Liver (tissue), 9 donors: ENCODE data around the gene PDIA3. TPM values are rescaled to one million over a fixed set of nuclear protein-coding genes. Genes with fewer than 3 reads are reported as not detected.

Source experiments
- DNase-seq: peaks from one replicate; pipeline ENCODE4 v3.0.0-alpha.2; 2017; ENCODE audit warnings: low spot score
- H3K27ac ChIP-seq, 2 donors: one replicate each; pipeline ENCODE4 v1.7.0; 2013; ENCODE audit warnings: inconsistent platforms in 2 of 2, low read length in 2 of 2, control low read depth in 1 of 2, low read depth in 1 of 2, mild to moderate bottlenecking in 1 of 2
- H3K27me3 ChIP-seq, 4 donors: one replicate each; pipeline versions ENCODE4 v1.6.1 to v1.7.0; 2013; ENCODE audit warnings: low read length in 3 of 4, inconsistent platforms in 1 of 4, mild to moderate bottlenecking in 1 of 4, moderate library complexity in 1 of 4; ENCODE audit not compliant: control insufficient read depth in 4 of 4, insufficient read depth in 4 of 4
- H3K36me3 ChIP-seq, 4 donors: one replicate each; pipeline versions ENCODE4 v1.6.1 to v1.7.0; 2013; ENCODE audit warnings: low read length in 3 of 4, mild to moderate bottlenecking in 3 of 4, low read depth in 1 of 4, moderate library complexity in 1 of 4; ENCODE audit not compliant: control insufficient read depth in 4 of 4, insufficient read depth in 3 of 4
- H3K4me1 ChIP-seq, 4 donors: one replicate each; pipeline versions ENCODE4 v1.6.1 to v1.7.0; 2013; ENCODE audit warnings: low read length in 3 of 4, mild to moderate bottlenecking in 3 of 4, moderate library complexity in 1 of 4; ENCODE audit not compliant: control insufficient read depth in 4 of 4, insufficient read depth in 4 of 4
- H3K4me3 ChIP-seq, 3 donors: one replicate each; pipeline versions ENCODE4 v1.6.1 to v1.7.0; 2013; ENCODE audit warnings: low read length in 3 of 3, control low read depth in 1 of 3, low read depth in 1 of 3, mild to moderate bottlenecking in 1 of 3
- H3K9ac ChIP-seq, 2 donors: one replicate each; pipeline ENCODE4 v1.7.0; 2013; ENCODE audit warnings: low read length in 2 of 2, mild to moderate bottlenecking in 2 of 2, moderate library complexity in 2 of 2, control low read depth in 1 of 2, low read depth in 1 of 2
- H3K9me3 ChIP-seq, 4 donors: one replicate each; pipeline versions ENCODE4 v1.6.1 to v1.7.0; 2013; ENCODE audit warnings: low read length in 3 of 4; ENCODE audit not compliant: control insufficient read depth in 4 of 4
- ATF3 ChIP-seq: IDR thresholded peaks from 2 replicates; pipeline ENCODE4 v1.6.1; 2016; ENCODE audit warnings: antibody characterized with exemption
- CTCF ChIP-seq: fragments of 150-350 bp; IDR thresholded peaks from 2 replicates; pipeline ENCODE4 v1.5.1; 2017; ENCODE audit warnings: improper control_type of control experiment, low read depth, low read length; ENCODE audit not compliant: missing input control
- EGR1 ChIP-seq, 2 donors: IDR thresholded peaks; 2 replicates each; pipeline ENCODE4 v1.6.1; 2016 to 2018; ENCODE audit warnings: antibody characterized with exemption in 2 of 2, low read depth in 2 of 2
- FOXA1 ChIP-seq: IDR thresholded peaks from 2 replicates; pipeline ENCODE4 v1.6.1; 2016; ENCODE audit warnings: antibody characterized with exemption
- FOXA2 ChIP-seq: IDR thresholded peaks from 2 replicates; pipeline ENCODE4 v1.6.1; 2016; ENCODE audit warnings: antibody characterized with exemption
- GABPA ChIP-seq, 2 donors: IDR thresholded peaks in 1 of 2; conservative IDR thresholded peaks in 1 of 2; 2 replicates each; pipeline ENCODE4 v1.6.1; 2016; ENCODE audit warnings: antibody characterized with exemption in 2 of 2, mild to moderate bottlenecking in 1 of 2, moderate library complexity in 1 of 2
- HNF4A ChIP-seq, 2 donors: conservative IDR thresholded peaks; 2 replicates each; pipeline ENCODE4 v1.6.1; 2016; ENCODE audit warnings: antibody characterized with exemption in 2 of 2, mild to moderate bottlenecking in 2 of 2
- HNF4G ChIP-seq: IDR thresholded peaks from 2 replicates; pipeline ENCODE4 v1.6.1; 2016; ENCODE audit warnings: antibody characterized with exemption
- JUND ChIP-seq, 2 donors: IDR thresholded peaks; 2 replicates each; pipeline ENCODE4 v1.6.1; 2016; ENCODE audit warnings: antibody characterized with exemption in 2 of 2
- MAX ChIP-seq: IDR thresholded peaks from 2 replicates; pipeline ENCODE4 v1.6.1; 2016; ENCODE audit warnings: antibody characterized with exemption
- NR2F2 ChIP-seq: IDR thresholded peaks from 2 replicates; pipeline ENCODE4 v1.6.1; 2016; ENCODE audit warnings: antibody characterized with exemption
- RAD21 ChIP-seq, 2 donors: IDR thresholded peaks; 2 replicates each; pipeline ENCODE4 v1.6.1; 2016; ENCODE audit warnings: antibody characterized with exemption in 2 of 2, mild to moderate bottlenecking in 2 of 2
- REST ChIP-seq: IDR thresholded peaks from 2 replicates; pipeline ENCODE4 v1.6.1; 2016; ENCODE audit warnings: antibody characterized with exemption, mild to moderate bottlenecking
- RXRA ChIP-seq, 2 donors: IDR thresholded peaks; 2 replicates each; pipeline ENCODE4 v1.6.1; 2017 to 2018; ENCODE audit warnings: antibody characterized with exemption in 2 of 2, mild to moderate bottlenecking in 1 of 2
- SP1 ChIP-seq: IDR thresholded peaks from 2 replicates; pipeline ENCODE4 v1.6.1; 2018; ENCODE audit warnings: antibody characterized with exemption, mild to moderate bottlenecking
- TAF1 ChIP-seq: conservative IDR thresholded peaks from 2 replicates; pipeline ENCODE4 v1.6.1; 2016; ENCODE audit warnings: antibody characterized with exemption, mild to moderate bottlenecking
- YY1 ChIP-seq: IDR thresholded peaks from 2 replicates; pipeline ENCODE4 v1.6.1; 2016; ENCODE audit warnings: antibody characterized with exemption, mild to moderate bottlenecking
- ZBTB33 ChIP-seq: IDR thresholded peaks from 2 replicates; pipeline ENCODE4 v1.6.1; 2016; ENCODE audit warnings: antibody characterized with exemption
- WGBS: extraction: QIAGEN DNeasy Blood & Tissue Kit; methylation state at CpG from one replicate; pipeline ENCODE4 v1.1.7; 2013; 5-methylcytosine and 5-hydroxymethylcytosine counted together
- polyA plus RNA-seq, 2 donors: library from polyadenylated mRNA; stranded (reverse) in 1 of 2; unstranded in 1 of 2; fragments of 200-250 nt in 1 of 2; fragments of >200 nt in 1 of 2; fragmentation: Nextera tagmentation in 1 of 2; extraction: Ambion mirVana in 1 of 2; gene quantifications; one replicate each; pipeline versions ENCODE4 v1.2.1 to v1.2.3, GENCODE V29; 2013 to 2015
- total RNA-seq, 2 donors: library from RNA; depleted of rRNA; stranded (reverse); fragments of >200 nt; gene quantifications; one replicate each; pipeline ENCODE4 v1.2.3, GENCODE V29; 2014
- donor health status: healthy.
- donor health status: healthy.
- donor health status: healthy.
- donor health status: healthy.
- donor health status: healthy.

The PDIA3 gene
- total and polyA plus RNA-seq, 4 donors: 109 to 328 (median 215) TPM

- 89% methylated on average over 1 of the region's 1 CpG for WGBS
- Histone ChIP-seq H3K27me3 (no peaks in the 10 kb centered on the region), H3K36me3 (peaks cover 0 to 3% (median 2%) of the 10 kb centered on the region in 4 donors), H3K9me3 (no peaks in the 10 kb centered on the region), H3K4me3 (no peak overlapping the region), H3K27ac (no peak overlapping the region), H3K9ac (no peak overlapping the region), H3K4me1 (peaks cover 0 to 19% (median 11%) of the 10 kb centered on the region in 4 donors)
- TF ChIP-seq JUND (IDR thresholded peaks at IDR 0.05) (no peak), ATF3 (no peak), GABPA (IDR thresholded peaks at IDR 0.05 in 1 of 2, conservative IDR thresholded peaks at IDR 0.05 in 1 of 2) (no peak), HNF4A (conservative IDR thresholded peaks at IDR 0.05) (no peak), ZBTB33 (no peak), REST (no peak), HNF4G (no peak), FOXA2 (no peak)
- no peak for DNase-seq
Observed at GRCh38 chr15:43779016-43779415, 32.8 kb downstream of the PDIA3 start.

- no peak overlapping the region for H3K4me3 ChIP-seq
- WGBS: 98% methylated on average over 3 of the region's 3 CpGs
- TF ChIP-seq EGR1 (IDR thresholded peaks at IDR 0.05; ENCODE audit: low read depth in 2 of 2): no peak
- TF ChIP-seq RAD21 (IDR thresholded peaks at IDR 0.05): no peak
- no peak for TF ChIP-seq SP1
- TF ChIP-seq MAX: no peak
- no peak for TF ChIP-seq GABPA (IDR thresholded peaks at IDR 0.05 in 1 of 2, conservative IDR thresholded peaks at IDR 0.05 in 1 of 2)
- TF ChIP-seq HNF4G: no peak
- TF ChIP-seq HNF4A (conservative IDR thresholded peaks at IDR 0.05): no peak
- TF ChIP-seq NR2F2: no peak
- no peak for TF ChIP-seq ZBTB33
- TF ChIP-seq REST: no peak
- TF ChIP-seq RXRA (IDR thresholded peaks at IDR 0.05): no peak
- no peak for TF ChIP-seq TAF1
- no peak for TF ChIP-seq FOXA1
- TF ChIP-seq ATF3: no peak
- no peak for TF ChIP-seq FOXA2
- TF ChIP-seq CTCF: no peak
- TF ChIP-seq YY1: no peak
- TF ChIP-seq JUND (IDR thresholded peaks at IDR 0.05): no peak
- peaks cover 0 to 15% (median 11%) of the 10 kb centered on the region in 4 donors for H3K4me1 ChIP-seq
- no peak overlapping the region for H3K9ac ChIP-seq
- H3K36me3 ChIP-seq: peaks cover 0 to 8% (median 4%) of the 10 kb centered on the region in 4 donors
- no peak for DNase-seq
- H3K27me3 ChIP-seq: no peaks in the 10 kb centered on the region
- H3K9me3 ChIP-seq: no peaks in the 10 kb centered on the region
- H3K27ac ChIP-seq: no peak overlapping the region
Observed at GRCh38 chr15:43789409-43789808, 43.2 kb downstream of the PDIA3 start.
